ENCODE measurements around the gene NCF2. TPM values are rescaled to one million over a fixed set of nuclear protein-coding genes. Genes with fewer than 3 reads are reported as not detected.

The NCF2 gene
- total RNA-seq, 1 experiment from 2014 or later: 31.3 TPM

- Histone ChIP-seq H3K9me3 (ENCODE audit: low read length) (no peaks in the 10 kb centered on the region), H3F3A (ENCODE audit: low read length, unreplicated experiment) (peaks cover 6% of the 10 kb centered on the region), H3K36me3 (ENCODE audit: low read depth, low read length) (no peaks in the 10 kb centered on the region), H3K9ac (ENCODE audit: low read length) (no peak overlapping the region), H3K9me2 (replicated peaks; ENCODE audit: low read length) (no peaks in the 10 kb centered on the region), H3K27ac (ENCODE audit: low read length) (no peak overlapping the region), H4K20me1 (ENCODE audit: low read length) (no peaks in the 10 kb centered on the region), H3K27me3 (ENCODE audit: low read length) (no peaks in the 10 kb centered on the region), H3K79me2 (ENCODE audit: low read length) (peaks cover 14% of the 10 kb centered on the region; the same call in 1 of the 2 replicates), H3K4me2 (ENCODE audit: low read length) (no peak overlapping the region), H3K4me3 (ENCODE audit: low read length) (no peak overlapping the region), H2AFZ (ENCODE audit: low read length) (no peak overlapping the region), H3K4me1 (ENCODE audit: insufficient read depth, low read length) (peaks cover 34% of the 10 kb centered on the region)
- intact Hi-C loops (cut with micrococcal nuclease): no loop called here
- CTCF ChIA-PET: no interaction called here
- no peak for TF ChIP-seq EZH2phosphoT487 (IDR thresholded peaks at IDR 0.05; ENCODE audit: borderline replicate concordance, low read length)
- TF ChIP-seq CTCF (conservative IDR thresholded peaks at IDR 0.05; ENCODE audit: low read depth, low read length): no peak
- TF ChIP-seq EZH2 (IDR thresholded peaks at IDR 0.05; ENCODE audit: low read length, unreplicated experiment): no peak
- DNase-seq (no peak), ATAC-seq (no peak)
- no TSS peak for BruUV-seq (replicated peaks)
- POLR2A ChIA-PET (ENCODE audit: unreplicated experiment): interaction anchor here (0.6 kb wide), 1 partner anchor 37 kb away, joined by 4 read pairs; no protein-coding TSS in a partner anchor
Observed at GRCh38 chr1:183570451-183570850, 19.8 kb downstream of the NCF2 start.

- BruUV-seq (replicated peaks): no TSS peak
- intact Hi-C loops (cut with micrococcal nuclease): no loop called here
- DNase-seq (no peak), ATAC-seq (no peak)
- Histone ChIP-seq H2AFZ (ENCODE audit: low read length) (no peak overlapping the region), H3K27me3 (ENCODE audit: low read length) (no peaks in the 10 kb centered on the region), H3K36me3 (ENCODE audit: low read depth, low read length) (no peaks in the 10 kb centered on the region), H4K20me1 (ENCODE audit: low read length) (no peaks in the 10 kb centered on the region), H3K79me2 (ENCODE audit: low read length) (peaks cover 14% of the 10 kb centered on the region; the same call in 1 of the 2 replicates), H3K27ac (ENCODE audit: low read length) (peak overlapping the region; percentile 82; the same call in 1 of the 2 replicates), H3F3A (ENCODE audit: low read length, unreplicated experiment) (peaks cover 6% of the 10 kb centered on the region), H3K4me2 (ENCODE audit: low read length) (no peak overlapping the region), H3K9me2 (replicated peaks; ENCODE audit: low read length) (no peaks in the 10 kb centered on the region), H3K9ac (ENCODE audit: low read length) (no peak overlapping the region), H3K4me1 (ENCODE audit: insufficient read depth, low read length) (peaks cover 34% of the 10 kb centered on the region), H3K9me3 (ENCODE audit: low read length) (no peaks in the 10 kb centered on the region), H3K4me3 (ENCODE audit: low read length) (no peak overlapping the region)
- POLR2A ChIA-PET (ENCODE audit: unreplicated experiment): interaction anchor here (0.5 kb wide), 1 partner anchor 62 kb away, joined by 19 read pairs; no protein-coding TSS in a partner anchor
- no peak for TF ChIP-seq EZH2phosphoT487 (IDR thresholded peaks at IDR 0.05; ENCODE audit: borderline replicate concordance, low read length)
- no peak for TF ChIP-seq EZH2 (IDR thresholded peaks at IDR 0.05; ENCODE audit: low read length, unreplicated experiment)
- TF ChIP-seq CTCF (conservative IDR thresholded peaks at IDR 0.05; ENCODE audit: low read depth, low read length): no peak
- CTCF ChIA-PET: no interaction called here
Observed at GRCh38 chr1:183569801-183570200, 20.5 kb downstream of the NCF2 start.

- peak; percentile 82 for DNase-seq
- Histone ChIP-seq H3K9ac (ENCODE audit: low read length) (peak overlapping the region; percentile 18; the same call in 1 of the 2 replicates), H2AFZ (ENCODE audit: low read length) (no peak overlapping the region), H3K9me3 (ENCODE audit: low read length) (no peaks in the 10 kb centered on the region), H4K20me1 (ENCODE audit: low read length) (no peaks in the 10 kb centered on the region), H3K9me2 (replicated peaks; ENCODE audit: low read length) (no peaks in the 10 kb centered on the region), H3K27me3 (ENCODE audit: low read length) (no peaks in the 10 kb centered on the region), H3K79me2 (ENCODE audit: low read length) (peaks cover 14% of the 10 kb centered on the region; the same call in 1 of the 2 replicates), H3F3A (ENCODE audit: low read length, unreplicated experiment) (peaks cover 6% of the 10 kb centered on the region), H3K4me2 (ENCODE audit: low read length) (peak overlapping the region; percentile 80), H3K4me3 (ENCODE audit: low read length) (peak overlapping the region; percentile 45; the same call in 1 of the 2 replicates), H3K27ac (ENCODE audit: low read length) (peak overlapping the region; percentile 82), H3K4me1 (ENCODE audit: insufficient read depth, low read length) (peaks cover 34% of the 10 kb centered on the region), H3K36me3 (ENCODE audit: low read depth, low read length) (no peaks in the 10 kb centered on the region)
- no TSS peak for BruUV-seq (replicated peaks)
- ChIA-PET POLR2A (ENCODE audit: unreplicated experiment) (interaction anchor here (0.5 kb wide), 2 partner anchors 62 to 68 kb away, joined by 3 to 19 read pairs; no protein-coding TSS in a partner anchor), CTCF (no interaction called here)
- peak; percentile 82 for ATAC-seq
- intact Hi-C loops (cut with micrococcal nuclease): no loop called here
- no peak for TF ChIP-seq CTCF (conservative IDR thresholded peaks at IDR 0.05; ENCODE audit: low read depth, low read length)
- TF ChIP-seq EZH2phosphoT487 (IDR thresholded peaks at IDR 0.05; ENCODE audit: borderline replicate concordance, low read length): no peak
- TF ChIP-seq EZH2 (IDR thresholded peaks at IDR 0.05; ENCODE audit: low read length, unreplicated experiment): no peak
Observed at GRCh38 chr1:183569141-183569540, 21.1 kb downstream of the NCF2 start.

Data from PC-3 (cell line).